Omental fat pad (tissue), 4 donors: ENCODE results near the gene PROP1. TPM values are rescaled to one million over a fixed set of nuclear protein-coding genes. Genes with fewer than 3 reads are reported as not detected.
A peak's percentile ranks its signal among the peaks of the same experiment; 100 is the strongest.
"Not testable (repeated sequence)": the region's sequence is repeated elsewhere in the genome, so short reads cannot be mapped to it uniquely, and the experiment has no call there.

Experiments
- ATAC-seq: fragments of 150-250 bp; one replicate; pipeline ENCODE4 v1.9.1; 2016; ENCODE audit warnings: mild to moderate bottlenecking, moderate library complexity; ENCODE audit not compliant: low FRiP score
- DNase-seq: peaks from one replicate; pipeline ENCODE4 v3.0.0-alpha.2; 2019; ENCODE audit warnings: low spot score
- CTCF ChIP-seq, 3 donors: fragments of 450-650 bp; IDR thresholded peaks; one replicate each; pipeline ENCODE4 v1.5.1; 2016 to 2017; ENCODE audit warnings: antibody characterized with exemption in 3 of 3, mild to moderate bottlenecking in 3 of 3, moderate library complexity in 2 of 3
- total RNA-seq, 4 donors: library from RNA; depleted of rRNA; stranded (reverse); fragments of >200 nt; gene quantifications; one replicate each; pipeline ENCODE4 v1.1.0, GENCODE V29; 2016

Gene PROP1
- total RNA-seq = not detected

- DNase-seq (no peak), ATAC-seq (no peak)
- no peak for TF ChIP-seq CTCF (IDR thresholded peaks at IDR 0.05)
Observed at GRCh38 chr5:177995691-177996595, at the start of gene PROP1. TSS of gene PROP1 (minus strand) at chr5:177996242. CDS start at chr5:177995933, 309 bp downstream.

- DNase-seq, ATAC-seq: not testable (repeated sequence)
Observed at GRCh38 chr5:178019379-178020030, 23.5 kb upstream of the PROP1 start.

- DNase-seq, ATAC-seq: not testable (repeated sequence)
Observed at GRCh38 chr5:178012758-178013157, 16.7 kb upstream of the PROP1 start.

- peak; percentile 80 for ATAC-seq
- DNase-seq = not testable (repeated sequence)
Observed at GRCh38 chr5:178011816-178012554, 15.9 kb upstream of the PROP1 start.

GRCh38 chr5:178007272-178007671, 11.2 kb upstream of the PROP1 start:
- ATAC-seq, DNase-seq: not testable (repeated sequence)

- ATAC-seq = peak; percentile 92
- not testable (repeated sequence) for DNase-seq
Observed at GRCh38 chr5:178006536-178007231, 10.6 kb upstream of the PROP1 start.

- ATAC-seq = peak; percentile 78
- DNase-seq = not testable (repeated sequence)
Observed at GRCh38 chr5:178006181-178006535, 10.1 kb upstream of the PROP1 start.

- no peak for DNase-seq
- TF ChIP-seq CTCF (IDR thresholded peaks at IDR 0.05) = no peak
- no peak for ATAC-seq
Observed at GRCh38 chr5:177997846-177998245, 1.8 kb upstream of the PROP1 start.

GRCh38 chr5:177997319-177997670, 1.3 kb upstream of the PROP1 start:
- TF ChIP-seq CTCF (IDR thresholded peaks at IDR 0.05) = no peak
- DNase-seq = no peak
- ATAC-seq = no peak
